Urinary bladder (tissue), 4 donors: ENCODE data around the gene CDC27. TPM values are rescaled to one million over a fixed set of nuclear protein-coding genes. Genes with fewer than 3 reads are reported as not detected.
"Not testable (repeated sequence)": the region's sequence is repeated elsewhere in the genome, so short reads cannot be mapped to it uniquely, and the experiment has no call there.

Experiments
- DNase-seq: peaks from one replicate; pipeline ENCODE4 v3.0.0-alpha.2; 2015; ENCODE audit errors: extremely low spot score
- H3K27ac ChIP-seq: one replicate; pipeline ENCODE4 v1.5.1; 2013; ENCODE audit warnings: low read depth, mild to moderate bottlenecking, moderate library complexity
- H3K36me3 ChIP-seq: one replicate; pipeline ENCODE4 v1.6.1; 2013; ENCODE audit warnings: mild to moderate bottlenecking, moderate library complexity; ENCODE audit not compliant: insufficient read depth
- H3K4me1 ChIP-seq: one replicate; pipeline ENCODE4 v1.6.1; 2013; ENCODE audit warnings: mild to moderate bottlenecking, moderate library complexity; ENCODE audit not compliant: insufficient read depth
- H3K4me3 ChIP-seq: one replicate; pipeline ENCODE4 v1.5.1; 2013; ENCODE audit warnings: low read depth, low read length
- WGBS: extraction: QIAGEN DNeasy Blood & Tissue Kit; methylation state at CpG from one replicate; pipeline ENCODE4 v1.1.7; 2013; 5-methylcytosine and 5-hydroxymethylcytosine counted together
- polyA plus RNA-seq: library from polyadenylated mRNA; stranded (reverse); fragments of 200-250 nt; gene quantifications from one replicate; pipeline ENCODE4 v1.2.3, GENCODE V29; 2013
- total RNA-seq: library from RNA; depleted of rRNA; stranded (reverse); fragments of >200 nt; gene quantifications from one replicate; pipeline ENCODE4 v1.2.3, GENCODE V29; 2014
- donor health status: healthy with polysubstance abuse.
- donor health status: healthy.

Gene CDC27
- total and polyA plus RNA-seq, 2 donors = 33.8 to 110 TPM

DNA sequence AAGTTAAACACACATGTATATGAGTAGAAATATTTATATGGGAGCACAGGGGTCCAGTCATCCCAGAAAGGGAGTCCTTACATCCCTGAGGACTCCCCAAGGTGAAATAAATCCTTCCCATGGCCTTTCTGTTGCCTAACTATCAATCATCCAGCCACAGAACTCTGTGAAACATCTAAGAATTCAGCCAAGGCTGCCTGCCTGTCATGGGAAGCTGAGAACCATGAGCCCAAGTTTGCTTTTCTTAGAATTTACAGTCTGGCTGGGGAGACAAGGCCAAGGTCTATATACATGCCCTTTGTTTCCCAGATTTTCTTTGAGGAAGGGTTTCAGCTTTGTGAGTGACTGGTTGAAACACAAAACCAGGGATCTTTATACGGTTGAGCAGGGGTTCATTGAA lies 35.9 kb upstream of the CDC27 start:
- DNase-seq = no peak
- WGBS = 23% methylated on average over 1 of the region's 1 CpG

DNA sequence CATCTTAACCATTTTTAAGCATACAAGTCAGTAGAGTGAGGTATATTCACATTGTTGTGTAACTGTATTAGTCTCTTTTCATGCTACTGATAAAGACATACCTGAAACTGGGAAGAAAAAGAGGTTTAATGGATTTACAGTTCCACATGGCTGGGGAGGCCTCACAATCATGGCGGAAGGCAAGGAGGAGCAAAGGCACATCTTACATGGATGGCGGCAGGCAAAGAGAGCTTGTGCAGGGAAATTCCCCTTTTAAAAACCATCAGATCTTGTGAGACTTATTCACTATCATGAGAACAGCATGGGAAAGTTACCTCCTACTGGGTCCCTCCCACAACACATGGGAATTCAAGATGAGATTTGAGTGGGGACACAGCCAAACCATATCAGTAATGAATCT lies 35.0 kb upstream of the CDC27 start:
- 100% methylated on average over 2 of the region's 2 CpGs for WGBS
- H3K4me3 ChIP-seq, H3K4me1 ChIP-seq, DNase-seq, H3K27ac ChIP-seq, H3K36me3 ChIP-seq: not testable (repeated sequence)

More for the DNA sequence above, 35.9 kb upstream of the CDC27 start:
- no peak overlapping the region for H3K4me3 ChIP-seq
- H3K36me3 ChIP-seq = no peaks in the 10 kb centered on the region
- no peaks in the 10 kb centered on the region for H3K4me1 ChIP-seq
- H3K27ac ChIP-seq = peak overlapping the region; percentile 77

DNA sequence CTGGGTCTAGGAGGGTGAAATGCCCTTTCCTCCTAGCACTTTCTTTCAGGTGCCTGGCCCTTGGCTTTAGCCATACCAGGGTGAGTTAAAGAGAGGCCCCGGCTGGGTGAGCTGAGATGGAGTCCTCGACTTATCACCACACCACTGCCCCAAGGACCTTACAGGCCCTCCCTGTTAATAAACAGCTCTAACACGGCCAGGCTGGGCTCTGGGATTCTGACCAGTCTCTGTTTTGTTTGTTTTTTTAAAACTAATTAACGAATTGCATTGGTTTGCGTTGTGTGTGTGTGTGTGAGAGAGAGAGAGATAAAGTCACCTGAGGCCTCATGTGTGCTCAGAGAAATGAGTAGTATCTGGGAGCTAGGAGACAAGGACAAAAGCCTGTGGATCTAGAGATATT lies 34.4 kb upstream of the CDC27 start:
- no peaks in the 10 kb centered on the region for H3K36me3 ChIP-seq
- 89% methylated on average over 5 of the region's 5 CpGs for WGBS
- H3K4me3 ChIP-seq = no peak overlapping the region
- no peak overlapping the region for H3K27ac ChIP-seq
- DNase-seq = no peak
- H3K4me1 ChIP-seq = no peaks in the 10 kb centered on the region

DNA sequence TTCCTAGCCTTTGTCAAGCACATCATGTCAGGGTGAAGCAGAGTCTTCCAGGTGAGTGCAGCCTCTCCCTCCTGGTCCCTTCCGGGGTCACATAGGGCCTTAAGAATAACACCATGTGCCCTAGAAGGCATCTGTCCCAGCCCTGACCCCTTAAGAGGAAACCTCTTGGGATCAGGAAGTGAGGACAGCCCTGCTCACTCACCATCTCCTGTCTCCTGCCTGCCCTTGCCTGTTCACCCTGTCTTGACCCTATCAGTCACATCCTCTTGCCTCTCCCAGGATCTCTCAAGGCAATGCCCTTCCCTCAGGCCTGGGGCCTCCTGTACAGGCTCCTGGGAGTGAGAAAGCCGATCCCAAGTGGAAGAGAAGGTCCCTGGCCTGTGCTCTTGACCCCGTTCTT lies 33.9 kb upstream of the CDC27 start:
- Histone ChIP-seq H3K36me3 (no peaks in the 10 kb centered on the region), H3K27ac (no peak overlapping the region), H3K4me1 (no peaks in the 10 kb centered on the region), H3K4me3 (no peak overlapping the region)
- no peak for DNase-seq
- WGBS = 88% methylated on average over 3 of the region's 3 CpGs

DNA sequence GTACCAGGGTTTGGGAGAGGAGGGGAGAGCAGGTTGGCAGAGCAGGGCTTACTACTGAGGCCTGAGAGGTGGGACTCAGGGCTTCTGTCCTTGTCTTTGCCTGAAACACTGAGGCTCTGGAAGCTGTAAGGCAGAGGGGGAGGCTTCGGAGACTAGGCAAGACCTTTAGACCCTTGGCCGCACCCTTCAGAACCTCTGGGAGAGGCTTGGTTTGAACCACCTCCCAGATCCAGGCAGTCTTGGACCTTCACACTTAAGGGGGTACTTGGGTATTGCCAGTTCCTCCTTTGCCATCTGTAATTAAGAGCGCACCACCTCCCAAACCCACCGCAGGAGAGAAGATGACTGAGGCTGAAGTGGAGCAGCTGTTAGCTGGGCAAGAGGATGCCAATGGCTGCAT lies 33.0 kb upstream of the CDC27 start:
- no peak for DNase-seq
- H3K4me3 ChIP-seq = no peak overlapping the region
- H3K4me1 ChIP-seq = no peaks in the 10 kb centered on the region
- 96% methylated on average over 4 of the region's 4 CpGs for whole genome bisulfite sequencing
- H3K27ac ChIP-seq = no peak overlapping the region
- H3K36me3 ChIP-seq = no peaks in the 10 kb centered on the region

DNA sequence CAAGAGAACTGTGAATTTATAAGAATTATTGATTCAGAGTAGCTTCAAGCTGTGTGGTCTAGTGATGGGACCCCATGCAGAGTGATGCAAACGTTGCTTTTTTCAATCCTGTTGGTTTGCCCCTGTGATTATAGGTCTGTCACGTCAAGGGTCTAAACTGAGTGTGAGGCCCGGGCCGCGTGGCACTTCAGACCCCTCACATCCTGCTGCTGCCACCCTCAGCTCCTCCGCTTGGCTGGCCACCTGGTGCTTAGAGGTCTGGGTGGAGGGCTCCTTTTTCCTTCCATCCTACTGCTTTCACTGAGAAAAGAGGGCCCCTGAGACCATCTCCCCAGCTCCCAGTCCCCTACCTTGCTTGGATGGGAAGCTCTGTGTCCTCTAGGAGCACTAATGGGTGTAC lies 32.1 kb upstream of the CDC27 start:
- H3K4me3 ChIP-seq = no peak overlapping the region
- DNase-seq = no peak
- no peak overlapping the region for H3K27ac ChIP-seq
- H3K36me3 ChIP-seq = no peaks in the 10 kb centered on the region
- no peaks in the 10 kb centered on the region for H3K4me1 ChIP-seq
- 85% methylated on average over 6 of the region's 6 CpGs for WGBS

DNA sequence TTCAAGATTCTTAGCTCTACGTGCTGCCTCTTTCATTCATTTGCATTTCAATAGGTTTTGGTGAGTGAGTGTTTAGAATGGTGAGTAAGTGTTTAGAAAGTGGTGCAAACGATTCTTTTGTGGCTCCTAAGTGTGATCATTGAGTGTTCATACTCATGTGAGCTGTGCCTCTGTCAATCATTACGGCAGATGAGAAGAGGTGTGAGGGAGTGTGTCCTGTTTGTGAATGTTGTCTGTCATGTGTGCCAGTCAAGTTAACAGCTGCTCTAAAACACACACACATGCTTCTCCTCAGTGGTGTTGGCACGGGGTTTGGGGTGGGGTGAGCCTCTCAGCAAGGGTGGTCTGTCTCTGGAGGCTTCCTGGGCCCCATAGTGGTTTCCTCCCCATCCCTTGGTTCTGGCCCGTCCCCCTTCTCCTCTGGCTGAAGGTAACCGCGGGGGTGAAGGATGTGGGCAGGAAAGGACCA lies 31.5 kb upstream of the CDC27 start:
- 68% methylated on average over 7 of the region's 7 CpGs for WGBS
- Histone ChIP-seq H3K4me3 (no peak overlapping the region), H3K4me1 (no peaks in the 10 kb centered on the region), H3K27ac (no peak overlapping the region), H3K36me3 (no peaks in the 10 kb centered on the region)
- no peak for DNase-seq

DNA sequence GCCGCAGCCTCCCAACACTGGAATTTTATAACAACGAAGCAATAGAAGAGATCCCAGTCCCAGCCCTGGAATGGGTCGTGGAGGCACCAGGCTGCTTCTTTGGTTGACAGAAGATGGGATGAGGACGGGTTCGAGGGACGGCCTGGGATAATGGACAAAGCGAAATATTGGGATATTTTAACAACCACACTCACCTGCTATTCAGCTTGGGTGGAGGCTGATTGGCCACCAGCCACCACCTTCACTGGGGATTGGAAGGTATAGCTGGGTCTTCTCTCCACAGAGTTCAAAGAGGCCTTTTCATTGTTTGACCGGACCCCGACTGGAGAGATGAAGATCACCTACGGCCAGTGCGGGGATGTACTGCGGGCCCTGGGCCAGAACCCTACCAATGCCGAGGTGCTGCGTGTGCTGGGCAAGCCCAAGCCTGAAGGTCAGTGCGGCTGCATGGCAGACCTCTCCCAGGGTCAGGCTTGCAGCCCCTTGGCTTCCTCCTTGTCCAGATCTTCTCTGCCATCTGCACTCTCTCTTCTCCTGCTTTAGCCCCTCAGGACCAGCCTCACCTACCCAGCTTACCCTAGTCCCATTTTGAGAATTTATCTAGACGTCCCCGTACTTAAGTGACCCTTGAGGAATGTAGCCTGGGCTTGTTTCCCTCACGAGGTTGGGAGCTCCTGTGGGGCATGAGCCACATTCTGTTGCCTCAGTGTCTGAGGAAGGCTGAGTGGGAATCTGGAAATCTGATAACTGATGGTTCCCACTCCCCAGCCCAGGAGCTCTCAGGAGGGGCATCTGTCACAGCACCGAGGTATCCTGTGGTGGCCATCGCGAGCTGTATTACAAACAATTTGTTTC lies 30.8 kb upstream of the CDC27 start:
- 88% methylated on average over 21 of the region's 21 CpGs for WGBS
- no peak overlapping the region for H3K27ac ChIP-seq
- H3K36me3 ChIP-seq = no peaks in the 10 kb centered on the region
- no peaks in the 10 kb centered on the region for H3K4me1 ChIP-seq
- no peak overlapping the region for H3K4me3 ChIP-seq
- no peak for DNase-seq

DNA sequence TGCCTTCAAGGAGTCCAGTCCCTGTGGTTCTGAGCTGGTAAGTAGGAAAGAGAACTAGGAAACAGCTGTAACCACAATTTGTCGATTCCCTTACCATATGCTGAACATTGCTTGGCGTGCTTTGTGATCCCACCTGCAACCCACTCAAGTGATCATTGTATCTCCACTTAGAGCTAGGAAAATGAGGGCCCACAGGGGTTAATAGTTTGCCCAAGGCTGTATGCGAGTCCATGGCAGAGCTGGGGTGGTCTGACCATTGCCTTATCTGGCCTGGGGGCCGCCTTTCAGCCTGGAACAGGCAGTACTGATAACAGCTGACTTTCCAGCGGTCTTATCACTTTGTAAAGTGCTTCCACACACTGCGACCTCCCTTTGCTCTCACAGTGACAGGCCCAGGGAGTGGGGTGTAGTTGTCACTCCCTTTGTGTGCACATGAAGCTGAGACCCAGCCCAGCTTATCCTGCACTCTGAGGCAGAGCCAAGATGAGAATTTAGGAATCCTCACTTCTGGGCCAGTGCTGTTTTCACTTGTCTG lies 29.9 kb upstream of the CDC27 start:
- WGBS = 74% methylated on average over 6 of the region's 6 CpGs
- no peak overlapping the region for H3K27ac ChIP-seq
- H3K4me1 ChIP-seq = no peaks in the 10 kb centered on the region
- no peaks in the 10 kb centered on the region for H3K36me3 ChIP-seq
- no peak overlapping the region for H3K4me3 ChIP-seq
- DNase-seq = no peak

DNA sequence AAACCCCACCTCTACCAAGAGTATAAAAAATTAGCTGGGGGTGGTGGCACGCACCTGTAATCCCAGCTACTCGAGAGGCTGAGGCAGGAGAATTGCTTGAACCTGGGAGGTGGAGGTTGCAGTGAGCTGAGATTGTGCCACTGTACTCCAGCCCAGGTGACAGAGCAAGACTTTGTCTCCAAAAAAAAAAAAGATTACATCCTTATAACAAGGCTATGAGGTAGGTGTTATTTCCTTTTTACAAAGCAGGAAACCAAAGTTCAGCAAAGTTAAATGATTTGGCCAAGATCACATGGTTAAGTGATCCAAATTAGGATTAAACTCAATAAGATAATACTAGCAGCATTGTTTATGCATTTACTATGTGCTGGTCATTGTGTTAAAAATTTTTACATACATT lies 28.2 kb upstream of the CDC27 start:
- not testable (repeated sequence) for H3K36me3 ChIP-seq, H3K4me3 ChIP-seq, DNase-seq, H3K27ac ChIP-seq, H3K4me1 ChIP-seq
- WGBS = 68% methylated on average over 2 of the region's 2 CpGs

DNA sequence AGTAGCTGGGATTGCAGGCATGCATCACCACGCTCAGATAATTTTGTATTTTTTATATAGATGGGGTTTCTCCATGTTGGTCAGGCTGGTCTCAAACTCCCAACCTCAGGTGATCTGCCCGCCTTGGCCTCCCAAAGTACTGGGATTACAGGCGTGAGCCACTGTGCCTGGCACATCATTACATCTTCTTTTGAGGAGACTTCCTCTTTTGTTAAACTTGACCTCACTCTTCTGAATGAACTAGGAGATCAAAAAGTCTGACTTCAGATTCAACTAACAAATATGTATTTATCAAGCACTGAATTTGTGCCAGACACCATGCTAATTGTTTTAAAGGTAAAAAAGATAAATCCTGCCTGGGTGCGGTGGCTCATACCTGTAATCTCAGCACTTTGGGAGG lies 27.7 kb upstream of the CDC27 start:
- 92% methylated on average over 4 of the region's 4 CpGs for WGBS
- not testable (repeated sequence) for H3K36me3 ChIP-seq, H3K4me1 ChIP-seq, H3K27ac ChIP-seq, H3K4me3 ChIP-seq, DNase-seq

DNA sequence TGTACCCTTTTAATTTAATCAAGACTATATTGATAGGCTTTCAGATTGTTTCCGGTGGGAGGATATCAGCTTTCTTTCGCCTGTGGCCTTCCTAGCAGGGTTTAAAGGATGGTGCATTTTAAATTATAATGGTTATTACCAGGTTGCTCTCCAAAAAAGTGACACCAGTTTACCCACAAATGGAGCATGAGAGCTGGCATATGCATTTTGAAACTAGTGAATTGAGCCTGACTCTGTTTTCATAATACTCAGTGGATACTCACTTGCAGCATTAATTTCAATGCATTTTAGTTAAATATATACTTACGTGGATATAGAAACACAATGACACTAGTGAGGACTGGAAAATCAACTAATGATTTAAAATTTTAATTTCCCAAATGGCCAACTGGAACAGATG lies 25.8 kb upstream of the CDC27 start:
- Histone ChIP-seq H3K4me1 (no peaks in the 10 kb centered on the region), H3K36me3 (no peaks in the 10 kb centered on the region), H3K4me3 (no peak overlapping the region), H3K27ac (no peak overlapping the region)
- no peak for DNase-seq
- 89% methylated on average over 3 of the region's 3 CpGs for WGBS

DNA sequence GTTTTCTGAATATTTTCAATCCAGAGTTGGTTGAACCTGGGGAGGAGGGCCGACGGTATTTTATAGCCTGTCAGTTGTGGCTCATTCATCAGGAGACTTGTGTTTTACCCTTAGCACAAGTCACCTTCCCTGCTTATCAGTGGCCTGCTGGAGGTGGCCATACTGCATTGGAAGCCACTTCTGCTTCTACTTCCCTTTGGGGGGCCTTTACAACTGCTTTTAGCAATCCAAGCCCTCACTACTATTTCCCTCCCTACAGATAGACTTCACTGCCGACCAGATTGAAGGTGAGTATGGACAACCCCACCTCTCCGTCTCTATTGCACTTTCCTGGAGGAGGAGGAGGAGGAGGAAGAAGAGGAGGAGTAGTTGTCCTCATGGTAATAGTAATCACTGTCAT lies 24.4 kb upstream of the CDC27 start:
- no peak overlapping the region for H3K4me3 ChIP-seq
- H3K4me1 ChIP-seq = no peaks in the 10 kb centered on the region
- no peaks in the 10 kb centered on the region for H3K36me3 ChIP-seq
- 83% methylated on average over 4 of the region's 4 CpGs for WGBS
- H3K27ac ChIP-seq = no peak overlapping the region
- DNase-seq = no peak

DNA sequence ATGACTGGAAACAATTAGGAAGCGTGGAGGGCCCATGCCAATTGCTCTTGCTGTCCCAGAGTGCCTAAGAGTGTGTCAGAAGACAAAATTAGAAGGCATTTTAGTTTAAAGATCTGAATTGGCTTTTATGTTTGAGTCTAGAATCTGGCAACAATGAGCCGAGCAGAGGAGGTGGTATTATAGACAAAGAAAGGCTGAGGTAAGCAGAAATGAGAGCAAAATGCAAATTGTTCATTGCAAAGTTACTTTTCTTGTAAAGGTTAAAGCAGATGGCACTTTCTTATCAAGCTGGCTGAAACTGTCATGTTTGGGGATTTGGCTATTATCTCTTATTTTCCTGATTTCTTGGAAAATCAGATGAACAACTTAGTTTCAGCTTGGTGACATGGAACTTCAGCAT lies 23.4 kb upstream of the CDC27 start:
- H3K4me1 ChIP-seq = no peaks in the 10 kb centered on the region
- H3K36me3 ChIP-seq = no peaks in the 10 kb centered on the region
- DNase-seq = no peak
- no peak overlapping the region for H3K27ac ChIP-seq
- 74% methylated on average over 2 of the region's 2 CpGs for WGBS
- no peak overlapping the region for H3K4me3 ChIP-seq
